NCI-H748 (cell line): ENCODE data around the gene THSD4.
"Not testable (repeated sequence)": the region's sequence is repeated elsewhere in the genome, so short reads cannot be mapped to it uniquely, and the experiment has no call there.

Source experiments
- DNase-seq: peaks from one replicate; lab custom pipeline; 2025; ENCODE audit not compliant: unreplicated experiment; lab: John Stamatoyannopoulos, UW

Gene THSD4

DNA sequence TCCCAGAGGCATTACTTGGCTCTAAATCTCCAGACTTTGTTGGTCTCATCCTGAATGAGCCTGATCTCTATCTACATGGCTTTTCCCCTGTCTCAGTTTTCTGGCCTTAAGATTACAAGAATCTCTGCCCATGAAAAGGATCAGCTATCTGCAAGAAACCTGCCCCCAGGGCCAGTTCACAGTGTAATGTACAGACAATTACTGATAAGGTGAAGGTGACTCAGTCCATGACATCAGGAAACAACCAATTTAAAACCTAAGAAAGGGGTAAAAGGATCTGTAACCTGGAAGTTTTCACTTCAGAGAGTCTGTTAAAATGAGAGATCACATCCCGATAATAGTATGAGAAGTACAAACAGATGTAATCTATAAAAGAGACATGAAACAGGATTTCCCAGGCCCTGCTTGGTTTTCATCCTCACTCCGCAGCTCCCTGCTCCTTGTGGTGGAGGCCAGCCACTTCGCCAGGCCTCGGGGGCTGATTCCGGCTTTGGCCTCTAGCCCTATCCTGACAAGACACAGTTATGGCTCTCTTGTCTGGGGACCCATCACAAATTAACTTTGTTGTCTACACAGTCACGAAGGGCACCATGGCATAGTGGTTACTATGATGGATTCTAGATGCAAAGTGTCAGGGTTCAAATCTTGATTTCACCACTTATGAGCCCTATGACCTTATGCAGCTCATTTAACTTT is 136.9 kb downstream of the THSD4 start:
- DNase-seq, result no peak

DNA sequence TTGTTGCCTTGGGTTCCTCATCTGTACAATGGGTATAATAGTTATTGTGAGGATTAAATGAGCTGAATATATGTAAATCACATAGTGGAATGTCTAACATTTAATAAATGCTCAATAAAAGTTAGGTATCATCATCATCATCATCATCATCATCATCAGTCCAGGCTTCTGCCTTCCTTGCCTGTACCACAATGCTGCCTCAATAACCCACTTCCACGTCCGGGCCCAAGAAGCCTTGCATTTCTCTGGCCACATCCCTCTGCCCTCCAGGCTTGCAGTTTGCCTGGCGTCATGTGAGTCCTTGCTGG is 137.4 kb downstream of the THSD4 start:
- no peak for DNase-seq

DNA sequence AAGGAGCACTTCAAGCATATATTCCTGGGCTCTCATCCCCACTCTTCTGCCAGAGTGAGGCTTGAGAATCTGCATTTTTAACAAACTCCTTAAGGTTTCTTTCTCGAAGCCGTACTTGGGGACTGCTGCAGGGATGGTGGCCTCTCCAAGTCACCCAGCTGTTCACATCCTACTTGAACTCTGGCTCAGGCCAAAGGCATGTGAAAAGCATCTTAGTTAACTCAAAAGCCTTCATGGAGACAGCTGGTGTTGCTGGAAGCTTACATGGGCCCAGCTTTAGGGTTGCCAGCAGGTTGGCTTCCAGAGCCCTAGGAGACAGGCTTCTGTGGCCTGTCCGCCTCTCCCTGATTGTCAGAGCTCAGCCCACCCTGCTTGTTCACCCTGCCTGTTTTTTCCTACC is 139.2 kb downstream of the THSD4 start:
- no peak for DNase-seq

DNA sequence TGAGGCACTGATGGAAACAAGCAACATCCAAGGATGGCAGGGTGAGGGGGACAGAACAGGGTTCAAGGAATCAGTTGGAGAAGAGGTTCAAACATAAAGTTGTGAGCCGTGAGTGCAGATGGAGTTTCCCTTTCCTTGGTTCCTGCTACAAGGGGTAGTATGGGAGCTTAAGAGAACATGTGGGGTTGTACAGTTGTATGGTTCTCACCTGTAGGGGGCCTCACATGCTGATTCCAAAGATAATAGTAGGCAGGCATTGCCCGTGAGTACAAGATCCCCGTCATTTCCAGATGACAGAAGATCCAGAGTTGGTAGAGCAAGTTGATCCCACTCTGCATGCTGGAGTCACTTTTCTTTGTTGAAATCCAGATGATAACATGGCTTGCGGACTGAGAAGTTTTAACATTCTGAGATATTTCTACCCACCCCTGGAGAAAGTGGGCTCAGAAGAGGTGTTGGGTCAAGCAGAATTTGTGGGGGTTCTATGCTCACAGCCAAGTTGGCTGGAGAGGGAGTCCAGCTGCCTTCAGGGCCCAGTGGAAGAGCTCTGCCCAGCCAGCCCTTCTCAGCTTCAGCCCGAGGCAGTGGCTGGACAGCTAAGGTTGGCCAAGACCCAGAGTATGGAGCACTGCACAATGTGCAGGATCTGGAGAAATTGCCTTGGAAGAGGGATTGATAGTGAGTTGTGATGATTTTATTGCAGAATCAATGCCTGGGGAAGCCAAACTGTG is 141.8 kb downstream of the THSD4 start:
- no peak for DNase-seq

DNA sequence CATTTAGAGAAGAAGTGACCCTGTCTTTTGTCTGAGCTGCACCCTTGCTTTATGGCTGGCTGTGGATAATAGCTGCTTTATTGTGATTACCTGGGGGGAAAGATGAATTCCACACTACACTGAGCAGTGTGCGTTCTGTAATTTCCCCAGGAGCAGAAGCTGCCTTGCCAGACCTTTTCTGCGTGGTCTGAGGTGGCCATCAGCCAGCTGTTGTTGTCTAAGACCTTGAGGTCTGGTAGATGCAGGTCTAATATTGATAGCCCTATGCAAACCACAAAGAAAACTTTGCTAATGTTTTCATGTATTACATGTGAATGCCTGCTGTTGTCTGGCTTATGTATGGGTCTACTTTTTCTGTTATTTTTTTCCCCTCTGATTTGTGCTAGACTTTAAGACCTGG is 144.6 kb downstream of the THSD4 start:
- DNase-seq, result no peak

DNA sequence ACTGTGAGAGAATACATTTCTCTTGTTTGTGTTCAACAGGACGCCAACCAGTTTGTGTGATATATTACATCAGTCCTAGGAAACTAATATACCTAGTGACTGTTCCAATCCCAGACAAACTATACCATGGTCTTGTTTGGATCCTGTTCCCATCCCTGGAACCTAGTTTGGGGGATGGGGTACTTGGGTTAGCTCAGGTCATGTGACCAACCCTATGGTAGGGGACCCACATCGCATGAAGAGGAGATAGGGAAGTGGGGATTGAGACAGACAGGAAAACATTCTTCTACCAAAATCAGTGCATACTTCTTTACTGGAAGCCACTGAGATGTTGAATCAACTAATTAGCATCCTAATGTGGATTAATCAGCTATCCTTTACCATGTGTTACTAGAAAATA is 146.1 kb downstream of the THSD4 start:
- no peak for DNase-seq

DNA sequence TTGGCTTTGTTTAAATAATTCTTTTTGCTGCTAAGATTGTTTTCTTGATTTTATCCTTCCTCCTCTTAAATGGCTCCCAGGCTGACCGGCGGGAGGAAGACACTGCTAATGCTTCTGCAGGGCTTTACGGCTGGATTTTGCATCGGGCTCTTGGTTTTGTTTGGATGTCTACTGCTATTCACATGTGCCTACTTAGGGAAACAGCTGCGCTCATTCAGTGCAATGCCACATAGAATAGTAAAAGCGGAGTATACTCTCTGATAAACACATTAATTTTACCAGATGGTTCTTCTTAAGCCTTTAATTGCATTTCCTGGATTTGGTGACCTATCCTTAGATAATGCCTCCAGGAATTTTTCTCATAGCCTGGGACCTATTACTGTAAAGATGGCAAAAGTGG is 146.6 kb downstream of the THSD4 start:
- no peak for DNase-seq

DNA sequence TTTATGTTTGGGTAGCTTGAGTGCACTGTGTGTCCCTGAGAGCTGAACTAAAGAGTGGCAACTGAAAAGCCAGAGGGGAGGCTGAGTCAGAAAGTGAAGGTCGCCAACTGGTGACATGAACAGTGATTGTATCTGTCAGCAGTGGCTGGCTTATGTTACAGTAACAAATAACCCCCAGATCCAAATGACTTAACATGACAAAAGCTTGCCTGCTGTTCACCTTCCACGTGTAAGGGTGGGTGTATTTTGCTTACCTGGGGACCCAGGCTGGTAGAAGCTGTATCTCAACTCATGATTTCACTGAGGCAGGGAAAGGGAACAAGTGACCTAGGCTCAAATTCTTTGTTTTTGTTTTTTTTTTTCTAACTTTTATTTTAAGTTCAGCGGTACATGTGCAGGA is 147.3 kb downstream of the THSD4 start:
- DNase-seq, result no peak

DNA sequence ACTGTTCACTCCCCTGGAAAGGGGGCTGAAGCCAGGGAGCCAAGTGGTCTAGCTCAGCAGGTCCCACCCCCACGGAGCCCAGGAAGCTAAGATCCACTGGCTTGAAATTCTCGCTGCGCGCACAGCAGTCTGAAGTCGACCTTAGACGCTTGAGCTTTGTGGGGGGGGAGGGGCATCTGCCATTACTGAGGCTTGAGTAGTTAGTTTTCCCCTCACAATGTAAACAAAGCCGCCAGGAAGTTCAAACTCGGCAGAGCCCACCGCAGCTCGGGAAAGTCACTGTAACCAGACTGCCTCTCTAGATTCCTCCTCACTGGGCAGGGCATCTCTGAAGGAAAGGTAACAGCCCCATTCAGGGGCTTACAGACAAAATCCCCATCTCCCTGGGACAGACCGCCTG is 150.3 kb downstream of the THSD4 start:
- not testable (repeated sequence) for DNase-seq

DNA sequence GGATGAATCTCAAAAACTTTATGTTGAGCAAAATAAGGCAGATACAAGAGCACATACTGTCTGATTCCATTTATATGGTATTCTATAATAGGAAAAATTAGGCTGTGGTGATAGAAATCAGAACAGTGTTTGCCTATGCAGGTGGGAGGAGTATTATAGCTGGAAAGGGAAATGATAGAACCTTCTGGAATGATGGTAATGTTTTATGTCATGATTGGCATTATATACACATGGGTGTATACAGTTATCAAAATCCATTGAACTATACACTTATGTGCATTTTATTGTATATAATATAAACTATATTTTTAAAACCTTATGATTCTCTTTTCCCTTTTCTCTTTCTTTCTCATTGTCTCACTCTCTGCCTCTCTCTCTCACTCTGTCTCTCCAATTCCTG is 156.1 kb downstream of the THSD4 start:
- DNase-seq, result no peak

DNA sequence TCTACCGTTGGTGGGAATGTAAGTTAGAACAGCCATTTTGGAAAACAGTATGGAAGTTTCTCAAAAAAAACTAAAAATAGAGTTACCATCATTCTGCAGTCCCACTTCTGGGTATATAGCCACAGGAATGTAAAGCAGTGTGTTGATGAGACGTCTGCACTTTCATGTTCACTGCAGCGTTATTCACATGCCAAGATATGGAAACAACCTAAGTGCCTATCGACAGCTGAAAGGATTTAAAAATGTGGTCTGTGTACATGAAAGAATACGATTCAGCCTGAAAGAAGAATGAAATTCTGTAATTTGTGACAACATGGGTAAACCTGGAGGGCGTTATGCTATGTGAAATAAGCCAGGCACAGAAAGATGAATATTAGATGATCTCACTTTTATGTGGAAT is 157.7 kb downstream of the THSD4 start:
- no peak for DNase-seq

DNA sequence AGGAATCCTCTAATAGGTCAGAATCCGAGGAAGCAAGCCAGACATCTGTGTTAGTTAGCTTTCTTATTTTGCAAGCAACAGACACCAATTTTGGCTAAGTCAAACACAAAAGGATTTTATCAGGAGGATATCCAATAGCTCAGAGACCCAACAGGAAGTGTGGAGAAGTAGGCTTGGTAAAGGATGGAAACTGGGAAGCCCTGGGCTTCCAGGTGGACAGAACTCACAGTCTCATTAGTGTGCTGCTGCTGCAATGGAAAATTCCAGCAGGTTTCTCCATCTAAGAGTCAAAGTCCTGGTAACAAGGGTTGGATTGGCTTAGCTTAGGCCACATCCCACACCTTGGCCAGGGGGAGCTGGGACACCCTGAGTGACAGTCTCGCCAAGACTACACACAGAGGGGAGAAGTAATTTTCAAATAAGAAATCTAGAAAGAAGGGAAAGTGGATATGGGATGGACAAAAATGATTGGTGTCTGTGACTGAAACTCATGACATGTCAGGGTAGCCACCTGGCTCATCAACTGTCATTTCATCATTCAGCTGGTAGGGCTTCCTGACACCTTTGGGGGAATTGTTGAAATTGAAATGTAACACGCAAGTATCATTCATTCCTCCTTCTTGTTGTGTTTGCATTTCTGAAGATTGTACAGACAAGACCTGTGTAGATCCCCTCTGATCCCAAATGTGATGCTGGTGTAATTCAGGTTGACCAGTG is 158.6 kb downstream of the THSD4 start:
- DNase-seq, result no peak

DNA sequence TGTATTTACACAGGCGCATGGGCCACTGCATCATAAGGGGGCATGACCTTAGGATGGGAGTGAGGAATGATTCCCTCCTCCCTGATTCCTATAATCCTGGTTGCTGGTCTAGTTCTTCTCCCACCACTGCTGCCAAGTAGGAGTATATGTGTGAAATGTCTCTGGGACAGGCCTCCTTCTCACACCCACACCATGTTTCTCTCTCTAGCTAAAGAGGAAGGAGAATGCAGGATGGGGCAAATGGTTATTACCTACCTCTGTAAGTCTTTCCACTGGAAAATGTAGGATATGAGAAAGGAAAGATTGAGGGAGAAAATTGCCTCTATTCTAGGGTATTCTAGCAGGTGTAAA is 159.2 kb downstream of the THSD4 start:
- DNase-seq, result no peak

DNA sequence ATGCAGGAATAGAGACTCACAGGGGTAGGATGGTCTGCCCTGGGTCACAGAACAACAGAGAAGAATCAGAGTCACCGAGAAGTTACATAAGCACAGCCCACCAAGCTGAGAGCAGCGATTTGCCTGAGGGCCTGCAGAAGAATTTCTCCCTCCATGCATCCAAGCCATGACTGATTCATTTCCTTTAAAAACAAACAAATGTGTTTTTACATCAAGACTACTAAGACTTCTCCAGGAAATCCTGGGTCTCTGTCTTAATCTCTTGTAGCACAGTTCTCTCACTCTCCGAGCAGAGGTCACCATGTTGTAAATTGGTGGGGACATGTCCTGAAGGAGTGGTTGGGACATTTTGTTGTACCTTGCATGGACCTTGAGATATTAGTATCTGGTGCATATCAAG is 159.8 kb downstream of the THSD4 start:
- no peak for DNase-seq

DNA sequence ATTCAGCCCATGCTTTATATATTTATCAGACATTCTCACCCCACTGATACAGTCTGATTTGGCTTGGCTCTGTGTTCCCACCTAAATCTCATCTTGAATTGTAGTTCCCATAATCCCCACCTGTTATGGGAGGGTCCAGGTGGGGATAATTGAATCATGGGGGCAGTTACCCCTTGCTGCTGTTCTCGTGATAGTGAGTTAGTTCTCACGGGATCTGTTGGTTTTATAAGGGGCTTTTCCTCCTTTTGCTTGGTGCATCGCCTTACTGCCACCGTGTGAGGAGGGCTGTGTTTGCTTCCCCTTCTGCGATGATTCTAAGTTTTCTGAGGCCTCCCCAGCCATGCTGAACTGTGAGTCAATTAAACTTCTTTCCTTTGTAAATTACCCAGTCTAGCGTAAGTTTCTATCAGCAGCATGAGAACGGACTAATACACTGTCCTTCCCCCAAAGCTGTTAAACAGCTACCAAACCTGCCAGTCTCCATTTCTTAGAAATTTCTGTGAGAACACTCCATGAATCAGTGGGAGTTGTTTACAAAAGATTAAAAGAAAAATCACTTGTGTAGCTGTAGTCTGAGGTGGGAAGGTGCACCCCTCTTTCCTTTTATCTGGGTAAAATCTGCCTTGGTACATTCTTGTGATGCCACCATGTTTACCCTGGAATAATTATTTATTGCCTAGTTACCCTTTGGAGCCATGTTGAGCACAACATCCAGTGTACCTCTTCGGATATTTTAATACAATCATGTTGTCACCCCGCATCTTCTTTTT is 160.5 kb downstream of the THSD4 start:
- DNase-seq, result no peak

DNA sequence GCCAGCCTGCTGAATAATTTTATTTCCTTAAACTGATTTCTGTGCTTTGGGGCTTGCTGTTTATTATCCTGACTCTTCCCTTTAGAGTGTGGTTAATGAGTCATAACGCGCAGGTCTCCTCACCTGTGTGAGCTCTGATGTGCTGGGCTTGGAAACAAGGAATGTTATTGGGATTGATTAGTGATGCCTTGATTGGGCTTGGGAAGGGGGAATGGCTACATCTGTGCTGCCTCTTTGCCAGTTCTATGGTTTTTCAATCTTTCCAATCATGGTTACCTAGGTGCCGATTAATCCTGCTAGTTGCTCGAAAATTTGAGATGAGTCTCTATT is 161.0 kb downstream of the THSD4 start:
- DNase-seq, result peak; percentile 2

DNA sequence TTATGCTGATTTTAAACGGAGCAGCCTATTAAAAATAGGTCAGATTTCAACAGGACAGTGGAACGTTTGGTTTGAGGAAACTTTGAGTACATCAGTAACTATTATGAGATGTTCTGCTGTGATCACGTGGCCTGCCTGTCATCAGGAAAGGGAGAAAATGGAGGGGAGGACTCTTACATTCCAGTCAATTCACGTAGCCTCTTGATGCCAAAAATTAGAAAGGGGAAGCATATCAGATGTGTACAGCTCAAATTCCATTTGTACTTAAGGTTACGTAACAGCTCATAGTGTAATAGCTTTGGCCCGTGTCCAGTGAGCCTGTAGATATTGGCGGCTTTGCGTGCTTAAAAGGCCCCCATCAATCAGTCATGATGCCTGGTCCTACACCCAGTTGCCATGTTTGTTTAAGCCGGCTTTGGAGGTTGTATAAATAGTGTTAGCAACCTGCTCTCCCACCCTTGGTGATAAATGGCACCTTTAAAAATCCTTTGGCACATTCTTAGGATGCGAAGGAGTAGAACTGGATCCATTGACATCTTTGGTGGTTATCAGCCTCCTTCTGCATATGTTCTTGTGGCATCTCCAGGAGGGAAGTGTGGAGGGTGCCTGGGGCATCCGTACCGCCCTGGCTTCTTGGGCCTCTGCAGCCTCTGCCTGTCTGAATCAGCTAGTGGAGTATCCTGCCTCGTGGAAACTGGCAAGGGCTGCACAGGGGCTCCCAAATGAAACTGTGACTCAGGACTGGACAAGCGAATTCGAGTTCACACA is 163.9 kb downstream of the THSD4 start:
- DNase-seq, result peak; percentile 94

DNA sequence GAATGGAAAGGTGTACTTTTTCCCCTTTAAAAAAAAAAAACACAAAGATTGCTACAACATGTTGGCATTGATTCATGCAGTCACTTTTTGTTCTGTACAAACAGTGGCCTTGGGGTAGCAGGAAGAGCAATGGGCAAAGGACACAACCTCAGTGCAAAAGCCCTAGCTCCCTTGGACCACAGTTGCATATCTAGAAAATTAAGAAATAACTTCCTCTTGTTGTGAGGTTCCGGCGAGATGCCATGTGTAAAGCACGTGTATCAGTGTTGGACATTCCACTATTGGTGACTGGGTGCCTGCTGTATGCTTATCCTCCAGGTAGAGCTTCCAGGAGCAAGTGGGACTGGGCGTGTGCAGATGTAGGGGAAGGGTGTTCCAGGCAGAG is 164.5 kb downstream of the THSD4 start:
- DNase-seq, result no peak

DNA sequence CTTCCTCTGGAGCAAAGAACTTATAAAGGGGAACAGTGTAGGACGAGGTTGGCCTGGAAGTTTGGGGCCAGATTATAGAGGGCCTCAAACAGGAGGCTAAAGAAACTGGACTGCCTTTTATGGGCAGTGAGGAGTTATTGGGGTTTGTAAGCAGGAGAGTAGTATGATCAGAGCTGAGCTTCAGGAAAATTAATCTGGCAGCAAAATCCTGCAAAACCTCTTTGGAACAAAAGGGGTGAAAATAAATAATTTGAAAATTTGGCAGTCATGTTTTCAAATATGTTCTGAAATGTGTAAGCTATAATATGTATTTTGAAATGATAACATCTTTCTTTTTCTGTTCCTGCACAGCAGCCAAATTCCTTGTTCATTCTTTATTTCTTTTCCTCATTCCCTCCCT is 164.9 kb downstream of the THSD4 start:
- no peak for DNase-seq

DNA sequence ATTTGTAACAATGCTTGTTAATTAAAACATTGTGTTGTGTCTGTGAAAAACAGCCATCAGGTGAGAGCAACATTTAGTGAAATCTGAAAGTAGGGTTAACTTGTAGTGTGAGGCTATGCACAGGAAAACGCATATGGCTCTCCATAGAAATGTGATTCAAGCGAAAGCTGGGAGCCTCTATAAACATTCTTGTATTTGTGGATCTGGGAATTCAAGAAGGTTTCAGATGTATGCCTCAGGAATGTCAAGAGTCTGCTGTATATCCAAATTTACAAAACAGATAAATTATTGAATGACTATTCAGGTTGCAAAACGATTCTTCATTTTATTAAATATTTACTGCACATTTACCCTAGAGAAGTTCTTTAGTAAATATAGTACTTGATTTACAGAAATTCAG is 166.0 kb downstream of the THSD4 start:
- no peak for DNase-seq

DNA sequence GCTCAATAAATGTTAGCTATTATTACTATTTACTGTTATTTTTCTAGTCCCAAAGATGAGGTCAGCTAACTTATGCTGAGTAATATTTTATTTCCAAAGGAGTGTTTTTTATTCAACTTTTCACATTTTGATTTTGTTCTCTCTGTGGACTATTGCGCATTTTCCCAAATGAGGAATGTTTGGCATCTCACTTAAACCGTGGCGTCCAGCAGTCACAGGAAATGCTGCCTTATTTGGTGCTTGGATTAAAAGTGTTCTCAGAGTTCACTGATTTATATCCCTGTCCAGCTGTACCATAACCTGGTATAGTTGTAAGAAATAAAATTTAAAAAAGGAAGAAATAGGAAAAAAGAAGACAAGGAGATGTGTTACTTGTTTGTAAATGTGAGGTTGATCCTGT is 166.8 kb downstream of the THSD4 start:
- DNase-seq, result no peak
